ENCODE data around the gene OPRL1. TPM values are rescaled to one million over a fixed set of nuclear protein-coding genes. Genes with fewer than 3 reads are reported as not detected.

OPRL1 gene
- polyA plus RNA-seq, 1 of the 3 experiments (the other 2 are of a cell fraction) = 1.8 TPM

- Histone ChIP-seq H2AFZ (ENCODE audit: low read depth) (no peak overlapping the region), H3K79me2 (ENCODE audit: insufficient read depth) (no peaks in the 10 kb centered on the region), H3K36me3 (replicated peaks in 1 of 2; ENCODE audit: control insufficient read depth in 1 of 2, insufficient read depth in 2 of 2, low read length in 1 of 2) (no peaks in the 10 kb centered on the region), H3K9ac (no peak overlapping the region), H4K20me1 (ENCODE audit: insufficient read depth) (0 out of 2 replicates have a peak, but pooled peaks cover 4% of the 10 kb centered on the region), H3K9me3 (no peaks in the 10 kb centered on the region), H3K27me3 (ENCODE audit: insufficient read depth) (peaks cover 4% of the 10 kb centered on the region), H3F3A (replicated peaks; ENCODE audit: insufficient read depth) (peaks cover 10% of the 10 kb centered on the region), H3K4me3 (ENCODE audit: low read depth in 2 of 2, low read length in 1 of 2) (no peak overlapping the region), H3K4me1 (ENCODE audit: control insufficient read depth in 1 of 2, insufficient read depth in 2 of 2, low read depth in 1 of 2, low read length in 1 of 2) (peaks cover 0 to 13% of the 10 kb centered on the region in 2 experiments; a peak in 1 of 4 replicates), H3K9me2 (no peaks in the 10 kb centered on the region), H3K4me2 (no peak overlapping the region), H3K27ac (ENCODE audit: low read depth in 2 of 2, low read length in 1 of 2) (no peak overlapping the region)
- WGBS (ENCODE audit: low lambda C conversion rate) = 42% methylated on average over 8 of the region's 15 CpGs
- ChIA-PET CTCF (interaction anchor here (0.8 to 7.7 kb wide), 10 partner anchors 12 to 503 kb away, joined by 3 to 74 read pairs (median 9); partner anchors contain the start of genes LKAAEAR1, PRPF6 and SAMD10), POLR2A (interaction anchor here (0.9 kb wide), 1 partner anchor 61 kb away, joined by 4 read pairs; the partner anchor contains the start of gene PRPF6)
- no peak for DNase-seq
- TF ChIP-seq, protein P1, sequence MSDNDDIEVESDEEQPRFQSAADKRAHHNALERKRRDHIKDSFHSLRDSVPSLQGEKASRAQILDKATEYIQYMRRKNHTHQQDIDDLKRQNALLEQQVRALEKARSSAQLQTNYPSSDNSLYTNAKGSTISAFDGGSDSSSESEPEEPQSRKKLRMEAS (IDR thresholded peaks at IDR 0.05; ENCODE audit: low read depth) = no peak
- TF ChIP-seq RAD21 (IDR thresholded peaks at IDR 0.05; ENCODE audit: low read length) = no peak
- TF ChIP-seq MXI1 (IDR thresholded peaks at IDR 0.05; ENCODE audit: low read depth, low read length) = no peak
- no peak for TF ChIP-seq EP300 (IDR thresholded peaks at IDR 0.05; ENCODE audit: borderline replicate concordance in 1 of 2, low read depth in 1 of 2, low read length in 1 of 2)
- TF ChIP-seq NRF1 (IDR thresholded peaks at IDR 0.05; ENCODE audit: low read depth, low read length) = no peak
- TF ChIP-seq MEF2A (IDR thresholded peaks at IDR 0.05; ENCODE audit: borderline replicate concordance, low read depth) = no peak
- no peak for TF ChIP-seq RXRA (IDR thresholded peaks at IDR 0.05; ENCODE audit: borderline replicate concordance, low read depth)
- TF ChIP-seq GABPA (IDR thresholded peaks at IDR 0.05; ENCODE audit: low read depth) = no peak
- no peak for TF ChIP-seq RFX5 (IDR thresholded peaks at IDR 0.05; ENCODE audit: low read length)
- TF ChIP-seq SIN3A (IDR thresholded peaks at IDR 0.05; ENCODE audit: borderline replicate concordance, low read depth, low read length) = no peak
- no peak for TF ChIP-seq USF1 (IDR thresholded peaks at IDR 0.05; ENCODE audit: borderline replicate concordance, low read depth)
- TF ChIP-seq TCF12 (IDR thresholded peaks at IDR 0.05) = no peak
- TF ChIP-seq PBX3 (IDR thresholded peaks at IDR 0.05) = no peak
- no peak for TF ChIP-seq JUND (IDR thresholded peaks at IDR 0.05)
- TF ChIP-seq FOXM1 (IDR thresholded peaks at IDR 0.05; ENCODE audit: low read depth) = no peak
- no peak for TF ChIP-seq RCOR1 (IDR thresholded peaks at IDR 0.05; ENCODE audit: low read length)
Measured at GRCh38 chr20:64041040-64041780, 38.7 kb upstream of the OPRL1 start.

DNA sequence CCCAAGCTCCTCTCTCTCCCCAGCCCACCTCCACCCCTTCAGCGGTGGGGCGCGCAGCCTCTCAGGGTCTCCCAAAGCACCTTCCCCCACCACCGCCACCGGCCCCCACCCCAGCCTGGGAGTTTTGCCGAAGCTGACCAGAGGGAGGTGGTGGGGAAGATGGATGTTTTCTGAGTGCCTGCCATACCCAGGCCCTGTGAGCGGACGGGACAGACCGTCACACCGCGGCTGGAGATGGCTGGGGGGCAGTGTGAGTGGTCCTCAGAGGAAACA lies 38.2 kb upstream of the OPRL1 start:
- no peak for DNase-seq
- Histone ChIP-seq H3K9me3 (no peaks in the 10 kb centered on the region), H3K9me2 (no peaks in the 10 kb centered on the region), H3K9ac (no peak overlapping the region), H3K4me2 (no peak overlapping the region), H2AFZ (ENCODE audit: low read depth) (no peak overlapping the region), H3F3A (replicated peaks; ENCODE audit: insufficient read depth) (peaks cover 10% of the 10 kb centered on the region), H3K4me3 (ENCODE audit: low read depth in 2 of 2, low read length in 1 of 2) (no peak overlapping the region), H3K36me3 (replicated peaks in 1 of 2; ENCODE audit: control insufficient read depth in 1 of 2, insufficient read depth in 2 of 2, low read length in 1 of 2) (no peaks in the 10 kb centered on the region), H3K79me2 (ENCODE audit: insufficient read depth) (no peaks in the 10 kb centered on the region), H3K27ac (ENCODE audit: low read depth in 2 of 2, low read length in 1 of 2) (no peak overlapping the region), H3K4me1 (ENCODE audit: control insufficient read depth in 1 of 2, insufficient read depth in 2 of 2, low read depth in 1 of 2, low read length in 1 of 2) (peaks cover 0 to 13% of the 10 kb centered on the region in 2 experiments; a peak in 1 of 4 replicates), H3K27me3 (ENCODE audit: insufficient read depth) (peaks cover 9% of the 10 kb centered on the region), H4K20me1 (ENCODE audit: insufficient read depth) (0 out of 2 replicates have a peak, but pooled peaks cover 4% of the 10 kb centered on the region)
- ChIA-PET CTCF (interaction anchor here (0.9 to 7.7 kb wide), 6 partner anchors 12 to 503 kb away, joined by 3 to 61 read pairs (median 8); partner anchors contain the start of gene LKAAEAR1), POLR2A (no interaction called here)
- WGBS (ENCODE audit: low lambda C conversion rate) = 58% methylated on average over 11 of the region's 11 CpGs
- TF ChIP-seq ELF1 (IDR thresholded peaks at IDR 0.05) (no peak), ZBTB33 (IDR thresholded peaks at IDR 0.05; ENCODE audit: borderline replicate concordance, low read depth) (no peak), FOXJ3 (CRISPR knock-in tag; IDR thresholded peaks at IDR 0.05) (no peak), NFIC (IDR thresholded peaks at IDR 0.05; ENCODE audit: borderline replicate concordance) (no peak), GATA2 (CRISPR knock-in tag; IDR thresholded peaks at IDR 0.05) (no peak), YY1 (IDR thresholded peaks at IDR 0.05; ENCODE audit: low read depth) (no peak), MXI1 (IDR thresholded peaks at IDR 0.05; ENCODE audit: low read depth, low read length) (no peak), SMC3 (IDR thresholded peaks at IDR 0.05; ENCODE audit: low read depth, low read length) (no peak), EZH2phosphoT487 (IDR thresholded peaks at IDR 0.05; ENCODE audit: borderline replicate concordance, low read depth) (no peak)
- TF ChIP-seq, protein P2, sequence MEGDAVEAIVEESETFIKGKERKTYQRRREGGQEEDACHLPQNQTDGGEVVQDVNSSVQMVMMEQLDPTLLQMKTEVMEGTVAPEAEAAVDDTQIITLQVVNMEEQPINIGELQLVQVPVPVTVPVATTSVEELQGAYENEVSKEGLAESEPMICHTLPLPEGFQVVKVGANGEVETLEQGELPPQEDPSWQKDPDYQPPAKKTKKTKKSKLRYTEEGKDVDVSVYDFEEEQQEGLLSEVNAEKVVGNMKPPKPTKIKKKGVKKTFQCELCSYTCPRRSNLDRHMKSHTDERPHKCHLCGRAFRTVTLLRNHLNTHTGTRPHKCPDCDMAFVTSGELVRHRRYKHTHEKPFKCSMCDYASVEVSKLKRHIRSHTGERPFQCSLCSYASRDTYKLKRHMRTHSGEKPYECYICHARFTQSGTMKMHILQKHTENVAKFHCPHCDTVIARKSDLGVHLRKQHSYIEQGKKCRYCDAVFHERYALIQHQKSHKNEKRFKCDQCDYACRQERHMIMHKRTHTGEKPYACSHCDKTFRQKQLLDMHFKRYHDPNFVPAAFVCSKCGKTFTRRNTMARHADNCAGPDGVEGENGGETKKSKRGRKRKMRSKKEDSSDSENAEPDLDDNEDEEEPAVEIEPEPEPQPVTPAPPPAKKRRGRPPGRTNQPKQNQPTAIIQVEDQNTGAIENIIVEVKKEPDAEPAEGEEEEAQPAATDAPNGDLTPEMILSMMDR (IDR thresholded peaks at IDR 0.05) = no peak
